Peyer's patch (tissue), 4 donors: Measurements from ENCODE around the gene TOGARAM2.

Experiments used
- POLR2A ChIP-seq, 2 donors: fragments of 450-650 bp; IDR thresholded peaks; one replicate each; pipeline ENCODE4 v1.5.1; 2017; ENCODE audit warnings: antibody characterized with exemption in 2 of 2, mild to moderate bottlenecking in 2 of 2, moderate library complexity in 2 of 2
- TF ChIP-seq, protein P1 (sequence below), 6 experiments: fragments of 450-650 bp in 4 of 6; fragments of 200-600 bp in 2 of 6; sonication (generic) in 1 of 6; IDR thresholded peaks; one replicate each; pipeline ENCODE4 v1.5.1; 2017 to 2019; ENCODE audit warnings: antibody characterized with exemption in 6 of 6, mild to moderate bottlenecking in 3 of 6, moderate library complexity in 1 of 6

GRCh38 chr2:28976584-28976983, 4.5 kb upstream of the TOGARAM2 start:
- TF ChIP-seq, protein P1, sequence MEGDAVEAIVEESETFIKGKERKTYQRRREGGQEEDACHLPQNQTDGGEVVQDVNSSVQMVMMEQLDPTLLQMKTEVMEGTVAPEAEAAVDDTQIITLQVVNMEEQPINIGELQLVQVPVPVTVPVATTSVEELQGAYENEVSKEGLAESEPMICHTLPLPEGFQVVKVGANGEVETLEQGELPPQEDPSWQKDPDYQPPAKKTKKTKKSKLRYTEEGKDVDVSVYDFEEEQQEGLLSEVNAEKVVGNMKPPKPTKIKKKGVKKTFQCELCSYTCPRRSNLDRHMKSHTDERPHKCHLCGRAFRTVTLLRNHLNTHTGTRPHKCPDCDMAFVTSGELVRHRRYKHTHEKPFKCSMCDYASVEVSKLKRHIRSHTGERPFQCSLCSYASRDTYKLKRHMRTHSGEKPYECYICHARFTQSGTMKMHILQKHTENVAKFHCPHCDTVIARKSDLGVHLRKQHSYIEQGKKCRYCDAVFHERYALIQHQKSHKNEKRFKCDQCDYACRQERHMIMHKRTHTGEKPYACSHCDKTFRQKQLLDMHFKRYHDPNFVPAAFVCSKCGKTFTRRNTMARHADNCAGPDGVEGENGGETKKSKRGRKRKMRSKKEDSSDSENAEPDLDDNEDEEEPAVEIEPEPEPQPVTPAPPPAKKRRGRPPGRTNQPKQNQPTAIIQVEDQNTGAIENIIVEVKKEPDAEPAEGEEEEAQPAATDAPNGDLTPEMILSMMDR (IDR thresholded peaks at IDR 0.05) = no peak
- no peak for TF ChIP-seq POLR2A (IDR thresholded peaks at IDR 0.05)
